8988T (cell line): ENCODE data around the gene OSBPL7.
"Not testable (repeated sequence)": the region's sequence is repeated elsewhere in the genome, so short reads cannot be mapped to it uniquely, and the experiment has no call there.

ENCODE experiments used
- DNase-seq: peaks from one replicate; pipeline ENCODE4 v3.0.0; 2011

Gene OSBPL7

DNA sequence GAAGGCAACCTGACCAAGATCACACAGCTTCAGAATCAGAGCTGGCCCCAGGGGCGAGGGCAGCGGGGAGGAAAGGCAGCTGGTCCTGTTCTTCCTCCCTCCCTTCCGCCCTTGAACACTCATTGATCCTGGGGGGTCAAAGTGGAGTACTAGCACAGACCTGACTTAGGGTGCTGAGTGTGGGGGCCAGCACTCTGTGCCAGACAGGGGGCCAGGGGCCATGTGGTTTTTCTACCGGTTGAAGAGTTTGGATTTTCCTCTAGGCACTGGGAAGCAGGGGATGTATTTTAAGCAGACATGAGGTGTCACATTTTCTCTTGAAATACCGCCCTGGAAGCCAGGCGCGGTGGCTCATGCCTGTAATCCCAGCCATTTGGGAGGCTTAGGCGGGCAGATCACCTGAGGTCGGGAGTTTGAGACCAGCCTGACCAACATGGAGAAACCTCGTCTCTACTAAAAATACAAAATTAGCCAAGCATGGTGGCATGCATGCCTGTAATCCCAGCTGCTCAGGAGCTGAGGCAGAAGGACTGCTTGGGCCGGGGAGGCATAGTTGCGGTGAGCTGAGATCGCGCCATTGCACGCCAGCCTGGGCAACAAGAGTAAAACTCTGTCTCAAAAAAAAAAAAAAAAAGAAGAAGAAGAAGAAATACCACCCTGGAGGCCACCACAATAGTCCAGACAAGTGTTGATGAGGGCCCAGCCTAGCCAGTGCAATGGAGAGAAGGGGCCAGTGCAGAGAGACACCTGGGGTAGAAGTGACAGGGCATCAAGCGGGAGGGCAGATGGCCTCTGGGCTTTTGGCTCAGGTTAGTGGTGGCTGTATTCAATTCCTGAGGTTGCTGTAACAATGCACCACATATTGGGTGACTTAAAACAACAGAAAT is 15.3 kb downstream of the OSBPL7 start:
- DNase-seq: no peak

DNA sequence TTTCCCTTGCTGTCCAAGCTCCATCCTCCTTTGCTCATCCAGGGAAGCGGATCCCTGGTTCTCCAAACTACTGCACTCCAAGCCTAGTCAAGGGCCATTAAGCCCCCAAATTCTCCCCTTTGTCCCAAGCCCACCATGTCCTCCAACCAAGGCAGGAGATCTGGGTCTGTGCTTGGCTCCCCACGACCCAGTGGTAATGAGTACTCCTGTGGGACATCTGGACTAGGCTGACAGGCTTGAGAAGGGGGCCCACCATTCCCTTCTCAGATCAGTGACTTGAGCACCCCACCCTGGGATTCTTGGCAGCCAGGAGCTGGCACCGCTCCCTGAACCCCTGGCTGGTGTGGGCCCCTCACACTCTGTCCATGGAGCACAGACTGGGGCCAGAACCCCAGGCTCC is 17.1 kb downstream of the OSBPL7 start:
- DNase-seq: no peak

DNA sequence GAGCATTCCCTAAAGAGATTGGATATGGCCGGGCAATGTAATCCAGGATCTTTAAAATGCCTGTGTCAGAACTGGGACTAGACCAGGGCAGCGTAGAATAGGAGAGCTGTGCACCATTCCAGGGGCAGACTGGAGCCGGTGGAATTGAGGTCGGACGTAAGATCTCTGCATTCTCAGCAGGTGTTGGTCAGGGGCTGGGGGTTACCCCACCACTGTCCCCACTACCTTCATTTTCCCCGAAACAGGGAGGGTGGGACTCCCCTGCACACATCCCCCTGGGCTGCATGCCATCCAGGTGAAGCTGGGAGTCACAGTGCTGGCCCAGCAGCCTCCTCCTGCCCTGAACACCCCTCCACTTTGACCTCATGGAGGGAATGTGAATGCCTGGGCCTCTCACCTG is 17.8 kb downstream of the OSBPL7 start:
- no peak for DNase-seq

DNA sequence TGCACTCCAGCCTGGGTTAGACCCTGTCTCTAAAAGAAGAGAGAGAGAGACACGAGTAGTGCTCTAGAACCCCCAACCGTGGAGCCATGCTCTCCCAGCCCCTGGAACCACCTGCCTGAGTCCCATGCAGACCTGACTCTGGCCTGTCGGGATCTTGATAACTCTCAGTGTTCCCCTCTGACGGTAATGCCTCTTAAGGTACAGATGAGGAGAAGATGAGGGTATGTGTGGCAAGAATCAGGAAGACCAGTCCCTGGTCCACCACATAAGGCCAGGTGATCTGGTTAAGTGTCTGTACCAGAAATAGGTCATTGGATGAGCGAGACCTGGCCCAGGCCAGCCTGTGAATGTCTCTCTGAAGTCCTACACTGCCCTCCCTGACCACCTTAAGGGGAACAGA is 18.4 kb downstream of the OSBPL7 start:
- no peak for DNase-seq

DNA sequence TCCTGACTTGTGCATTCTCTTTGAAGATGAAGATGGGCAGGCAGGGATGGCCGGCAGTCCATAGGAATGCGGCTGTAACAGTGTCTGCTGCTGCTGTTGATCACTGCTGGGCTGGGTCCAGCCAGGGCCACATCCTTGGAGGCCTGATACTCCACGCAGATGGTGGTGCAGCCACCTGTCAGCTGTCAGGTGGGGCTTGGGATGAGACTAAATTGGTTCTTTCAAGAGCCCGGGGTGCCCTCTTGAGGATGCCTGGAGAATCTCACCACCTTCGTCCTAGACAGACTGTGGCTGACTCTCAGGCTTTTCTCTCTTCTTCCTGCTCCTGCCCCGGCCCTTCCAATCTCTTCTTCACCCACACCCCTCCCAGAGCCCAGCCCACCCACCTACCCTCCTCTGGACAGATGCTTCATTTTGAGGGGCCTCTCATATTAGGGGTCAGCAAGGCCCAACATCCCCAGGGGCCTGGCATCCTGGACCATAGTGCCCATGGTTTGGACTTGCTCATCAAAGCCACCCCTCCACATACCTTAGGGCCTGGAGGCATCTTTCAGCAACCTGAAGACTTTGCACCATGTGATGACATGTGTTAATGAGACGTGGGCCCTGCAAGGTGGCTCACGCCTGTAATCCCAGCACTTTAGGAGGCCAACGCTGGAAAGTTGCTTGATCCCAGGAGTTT is 19.1 kb downstream of the OSBPL7 start:
- DNase-seq: peak; percentile 92

DNA sequence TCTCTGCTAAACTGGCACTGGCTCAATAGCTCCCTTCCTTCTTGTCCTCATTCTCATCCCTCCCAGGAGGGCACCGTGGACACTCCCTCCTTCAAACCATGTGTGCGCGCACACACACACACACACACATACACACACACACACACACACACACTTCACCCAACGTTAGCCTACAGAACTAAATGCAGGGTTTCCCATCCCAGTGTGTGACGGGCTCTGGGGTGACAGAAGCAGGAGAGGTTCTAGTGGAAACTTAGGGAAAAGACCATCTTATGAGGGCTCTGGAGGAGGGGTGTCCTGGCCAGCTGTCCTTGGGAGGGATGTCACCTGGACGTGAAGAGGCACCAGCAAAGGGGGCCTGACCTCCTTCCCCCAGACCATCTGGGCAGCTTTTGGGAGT is 19.7 kb downstream of the OSBPL7 start:
- no peak for DNase-seq

DNA sequence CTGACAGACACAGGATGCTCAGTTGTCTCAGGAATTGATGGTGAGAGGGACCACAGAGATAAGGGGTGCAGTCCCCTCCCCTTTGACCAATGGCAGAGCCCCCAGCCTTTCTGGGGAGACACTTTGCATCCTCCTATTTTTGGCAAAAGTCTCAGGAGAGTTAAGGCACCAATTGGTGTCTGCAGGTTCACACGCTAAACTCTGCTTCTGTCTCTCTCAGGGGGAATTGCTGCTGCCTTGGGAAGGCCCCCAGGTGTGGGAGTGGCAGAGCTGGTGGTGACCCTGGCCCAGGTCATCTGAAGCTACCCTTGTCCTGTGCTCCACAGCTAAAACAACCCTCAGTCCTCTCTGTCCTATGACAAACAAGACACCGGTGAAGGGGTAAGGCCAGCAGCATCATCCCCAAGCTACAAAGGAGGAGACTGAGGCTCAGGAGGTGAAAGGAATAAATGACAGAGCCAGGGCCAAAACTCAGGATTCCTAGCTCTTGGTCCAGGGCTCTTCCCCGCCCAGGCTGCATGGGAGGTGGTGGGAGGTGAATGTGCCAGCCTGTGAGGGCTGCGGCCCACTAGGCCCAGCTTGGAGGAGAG is 20.3 kb downstream of the OSBPL7 start:
- DNase-seq: no peak

DNA sequence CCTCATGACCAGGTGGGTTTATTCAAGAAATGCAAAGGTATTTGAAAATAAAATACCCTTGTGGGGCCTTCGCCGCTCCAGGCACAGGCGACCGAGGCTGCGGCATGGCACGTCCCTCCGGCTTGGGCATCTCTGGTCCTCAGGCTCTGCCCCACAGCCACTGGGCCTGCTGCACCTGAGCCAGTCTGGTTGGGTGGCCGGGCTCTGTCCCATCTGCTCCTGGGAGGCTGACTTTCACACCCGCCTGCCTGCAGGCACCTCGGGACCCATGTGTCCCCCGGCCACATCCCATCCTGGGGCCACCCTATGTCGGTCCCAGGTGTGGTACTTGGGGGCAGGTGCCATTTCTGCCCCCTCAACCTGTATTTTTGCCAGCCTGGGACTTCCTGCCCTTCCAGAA is 20.9 kb downstream of the OSBPL7 start:
- DNase-seq: no peak

DNA sequence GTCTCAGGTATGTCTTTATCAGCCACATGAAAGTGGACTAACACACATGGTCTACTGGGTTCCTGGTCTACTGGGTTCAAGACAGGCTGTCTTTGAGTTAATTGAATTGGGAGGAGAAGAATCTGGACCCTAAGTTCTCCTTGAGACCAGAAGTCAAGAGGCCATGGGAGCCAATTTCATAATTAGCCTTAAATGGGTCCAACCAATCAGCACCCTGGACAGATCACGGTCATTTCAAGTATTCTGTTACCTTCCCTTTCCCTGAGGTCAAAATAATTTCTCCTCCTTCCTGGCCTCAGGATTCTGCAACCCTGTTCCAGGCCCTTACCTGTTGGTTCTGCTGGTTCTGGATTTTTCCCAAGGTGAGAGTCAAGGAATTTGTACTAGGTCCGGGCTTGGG is 23.8 kb downstream of the OSBPL7 start:
- no peak for DNase-seq

DNA sequence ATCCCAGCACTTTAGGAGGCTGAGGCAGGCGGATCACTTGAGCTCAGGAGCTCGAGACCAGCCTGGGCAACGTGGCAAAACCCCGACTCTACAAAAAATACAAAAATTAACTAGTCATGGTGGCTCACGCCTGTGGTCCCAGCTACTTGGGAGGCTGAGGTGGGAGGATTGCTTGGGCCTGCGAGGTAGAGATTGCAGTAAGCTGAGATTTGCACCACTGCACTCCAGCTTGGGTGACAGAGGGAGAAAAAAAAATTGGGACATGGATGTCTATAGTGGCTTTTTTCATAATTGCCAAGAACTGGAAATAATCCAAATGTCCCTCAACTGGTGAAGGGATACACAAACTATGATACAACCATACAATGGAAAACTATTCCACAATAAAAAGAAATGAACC is 28.6 kb downstream of the OSBPL7 start:
- no peak for DNase-seq

DNA sequence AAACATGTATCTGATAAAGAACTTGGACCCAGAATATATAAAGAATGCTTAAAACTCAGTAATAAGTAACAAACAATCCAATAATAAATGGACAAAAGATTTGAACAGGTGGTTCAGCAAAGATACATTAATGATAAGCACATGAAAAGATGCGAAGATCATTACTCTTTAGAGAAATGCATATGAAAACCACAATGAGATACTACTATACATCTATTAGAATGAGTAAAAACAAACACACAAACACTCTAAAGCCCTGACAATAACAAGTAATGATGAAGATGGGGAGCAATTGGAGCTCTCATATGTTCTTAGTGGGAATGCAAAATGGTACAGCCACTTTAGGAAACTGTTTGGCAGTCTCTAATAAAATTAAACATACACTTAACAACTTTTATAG is 29.1 kb downstream of the OSBPL7 start:
- no peak for DNase-seq

DNA sequence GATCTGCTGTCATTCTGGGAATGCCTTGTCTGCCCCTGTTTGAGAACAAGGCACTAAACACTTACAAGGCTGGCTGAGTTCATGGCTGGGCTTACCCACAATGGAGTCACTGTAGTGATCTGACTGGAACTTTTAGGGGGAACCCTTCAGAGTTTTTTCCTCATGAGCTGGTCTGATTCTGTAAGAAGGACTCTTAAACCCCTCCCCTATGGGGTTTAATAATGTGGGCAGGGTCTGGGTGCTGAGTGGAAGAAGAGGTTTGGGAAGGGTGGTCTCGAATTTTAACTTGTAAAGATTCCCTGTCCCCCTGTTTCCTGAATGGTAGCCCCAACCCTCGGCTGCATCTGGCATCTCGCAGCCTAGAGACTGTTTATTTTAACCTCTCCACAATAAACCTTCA is 30.6 kb downstream of the OSBPL7 start:
- no peak for DNase-seq

DNA sequence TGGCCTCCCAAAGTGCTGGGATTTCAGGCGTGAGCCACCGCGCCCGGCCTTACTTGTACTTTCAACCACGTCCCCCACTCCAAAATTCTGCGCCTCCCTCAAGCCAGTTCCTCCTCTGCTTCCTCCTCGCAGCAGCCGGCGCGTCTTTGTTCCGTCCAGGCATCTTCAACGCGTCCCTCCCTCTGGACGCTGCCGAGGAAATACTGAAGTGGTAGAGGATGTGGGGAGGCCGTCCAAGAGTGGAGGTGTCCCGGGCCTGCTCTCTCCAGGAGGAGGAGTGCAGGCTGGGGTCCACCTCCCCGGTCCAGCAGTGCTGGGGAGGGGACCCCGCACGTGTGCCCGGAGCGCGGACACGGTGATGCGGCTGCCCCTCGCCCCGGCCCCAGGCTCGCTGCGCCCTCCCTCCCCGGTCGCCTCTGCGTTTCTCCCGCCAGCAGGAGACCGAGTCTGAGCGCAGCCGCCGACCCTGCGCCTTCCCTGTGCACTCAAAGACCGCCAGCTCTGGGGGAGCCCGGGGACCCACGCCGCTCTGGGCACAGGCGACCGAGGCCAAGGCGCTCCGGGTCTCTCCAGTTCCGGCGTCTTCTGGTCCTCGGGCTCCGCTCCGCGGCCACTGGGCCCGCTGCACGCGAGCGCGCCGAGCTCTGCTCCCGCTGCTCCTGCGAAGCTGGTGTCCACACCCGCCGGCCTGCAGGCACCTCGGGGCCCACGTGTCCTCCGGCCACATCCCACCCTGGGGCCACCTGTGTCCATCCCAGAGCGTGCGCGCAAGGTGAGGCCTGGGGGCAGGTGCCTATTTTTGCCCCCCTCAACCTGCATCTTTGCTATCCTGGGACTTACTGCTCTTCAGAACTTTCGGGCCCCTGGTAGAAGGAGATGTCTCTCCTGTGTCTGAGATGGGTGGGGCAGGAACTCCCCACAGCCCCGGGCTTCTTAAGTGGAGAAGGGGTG is 31.7 kb downstream of the OSBPL7 start:
- DNase-seq: peak; percentile 95

DNA sequence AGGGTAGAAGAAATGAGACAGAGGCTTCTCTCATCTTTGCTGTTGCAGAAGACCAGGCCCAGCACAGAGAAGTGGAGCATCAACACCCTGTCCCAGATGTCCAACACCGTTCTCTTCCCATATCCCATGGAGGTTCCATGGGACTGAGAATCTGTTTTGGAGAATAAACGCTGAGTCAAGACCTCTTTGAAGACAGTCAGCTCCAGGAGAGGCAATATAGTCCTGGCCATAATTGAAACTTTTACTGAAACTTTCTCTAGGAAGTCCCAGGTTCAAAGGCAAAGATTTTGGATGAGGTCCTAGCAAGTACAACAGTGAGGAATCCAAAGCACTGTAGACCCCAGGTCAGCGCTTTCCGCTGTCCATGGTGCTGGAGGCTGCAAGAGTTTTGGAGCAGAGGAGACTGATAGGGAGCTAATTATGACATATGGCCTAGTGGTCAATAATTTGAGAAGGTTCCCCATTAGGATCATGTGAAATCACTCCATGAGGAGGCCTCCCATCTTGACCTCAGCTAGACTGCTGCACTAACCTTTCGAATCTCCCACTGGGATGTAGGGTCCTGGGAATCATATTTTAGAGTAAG is 36.0 kb downstream of the OSBPL7 start:
- DNase-seq: no peak

DNA sequence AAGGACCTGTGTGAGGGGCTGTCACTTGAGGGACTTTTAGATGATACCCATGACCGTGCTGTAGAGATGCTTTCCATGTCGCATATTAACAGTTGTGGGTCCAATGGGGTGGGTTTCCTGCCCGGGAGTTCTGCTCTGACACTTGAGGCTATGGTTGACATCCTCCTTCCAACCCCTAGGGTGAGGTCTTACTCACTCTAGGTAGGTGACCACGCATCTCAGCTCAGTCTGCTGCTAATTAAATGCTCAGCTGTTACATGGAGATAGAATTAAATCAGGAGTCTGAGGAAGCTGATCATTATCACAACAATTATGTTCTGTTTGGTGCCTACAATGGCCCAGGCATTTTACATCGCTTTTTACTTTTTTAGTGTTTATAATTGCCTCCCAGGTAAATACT is 40.2 kb downstream of the OSBPL7 start:
- DNase-seq: no peak

DNA sequence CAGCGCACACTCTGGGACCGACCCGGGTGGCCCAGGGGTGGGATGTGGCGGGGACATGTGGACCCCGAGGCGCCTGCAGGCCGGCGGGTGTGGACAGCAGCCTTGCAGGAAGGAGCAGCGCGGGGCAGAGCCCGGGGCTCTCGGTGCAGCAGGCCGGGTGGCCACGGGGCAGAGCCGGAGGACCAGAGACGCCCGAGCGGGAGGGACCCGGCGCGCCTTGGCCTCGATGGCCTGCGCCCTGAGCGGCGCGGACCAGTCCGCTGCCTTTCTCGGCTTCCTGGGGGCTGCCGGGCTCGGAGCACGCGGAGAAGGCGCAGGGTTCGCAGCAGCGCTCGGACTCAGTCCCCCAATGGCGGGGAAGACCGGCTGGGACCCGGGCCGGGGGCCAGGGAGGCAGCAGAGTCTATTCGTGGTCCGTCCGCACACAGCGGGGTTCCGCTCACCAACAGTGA is 43.4 kb downstream of the OSBPL7 start:
- no peak for DNase-seq

DNA sequence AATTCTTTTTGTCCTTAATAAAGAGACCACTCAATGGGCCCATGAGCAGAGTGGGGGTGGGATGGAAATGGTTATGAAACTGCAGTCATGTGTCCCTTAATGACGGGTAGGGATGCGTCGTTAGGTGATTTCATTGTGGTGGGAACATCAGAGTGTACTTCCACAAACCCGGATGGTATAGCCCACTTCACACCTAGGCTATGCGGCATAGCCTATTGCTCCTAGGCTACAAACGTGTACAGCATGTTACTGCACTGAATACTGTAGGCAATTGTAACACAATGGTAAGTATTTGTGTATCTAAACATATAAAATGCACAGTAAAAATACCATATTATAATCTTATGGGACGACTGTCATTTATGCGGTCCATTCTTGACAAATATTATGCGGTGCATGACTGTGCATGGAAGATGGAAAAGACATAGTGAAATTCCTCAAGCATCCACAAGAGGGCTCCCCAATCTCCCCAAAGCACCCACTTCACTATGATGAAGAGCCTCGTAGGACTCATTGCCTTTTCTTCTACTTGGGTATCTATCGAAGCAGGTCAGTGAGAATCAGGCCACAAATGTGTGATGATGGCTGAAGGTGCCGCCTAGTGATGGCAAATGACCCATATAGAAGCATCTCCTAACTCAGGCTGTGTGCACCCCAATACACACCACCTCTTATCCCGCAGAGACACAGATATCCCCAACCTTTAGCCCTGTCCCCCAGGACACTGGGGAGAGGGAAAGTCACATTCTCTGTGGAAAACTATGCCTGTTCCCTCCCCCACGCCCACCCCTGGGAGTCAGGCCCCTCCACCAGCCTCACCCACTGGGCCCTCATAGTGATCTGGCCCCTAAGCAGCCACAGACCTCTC is 45.0 kb downstream of the OSBPL7 start:
- DNase-seq: peak; percentile 86

DNA sequence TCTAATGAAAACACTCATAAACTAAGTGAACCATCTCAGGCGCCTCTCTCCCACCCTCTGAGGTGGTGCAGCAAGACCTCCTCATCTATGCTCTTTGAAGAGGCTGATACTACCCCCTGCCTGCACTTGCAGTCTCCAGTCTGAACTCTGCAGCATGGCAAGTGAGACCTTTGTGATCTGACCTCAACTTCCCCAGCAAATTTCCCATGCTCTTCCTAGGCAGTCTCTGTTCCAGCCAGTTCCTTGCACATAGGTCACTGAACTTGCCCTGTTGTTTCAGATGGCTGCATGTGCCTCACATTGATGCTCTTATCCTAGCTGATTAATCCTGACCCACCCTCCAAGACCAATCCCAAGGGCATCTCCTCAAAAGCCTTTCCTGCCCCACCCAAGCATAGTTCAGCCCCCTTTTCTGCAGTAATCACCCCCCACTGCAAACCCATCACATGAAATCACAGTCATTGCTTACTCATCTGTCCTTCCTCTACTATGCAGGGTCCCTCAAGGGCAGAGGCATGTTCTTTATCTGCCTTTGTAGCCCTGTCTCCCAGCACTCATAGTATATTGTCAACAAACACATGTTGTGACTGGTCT is 46.5 kb downstream of the OSBPL7 start:
- no peak for DNase-seq

DNA sequence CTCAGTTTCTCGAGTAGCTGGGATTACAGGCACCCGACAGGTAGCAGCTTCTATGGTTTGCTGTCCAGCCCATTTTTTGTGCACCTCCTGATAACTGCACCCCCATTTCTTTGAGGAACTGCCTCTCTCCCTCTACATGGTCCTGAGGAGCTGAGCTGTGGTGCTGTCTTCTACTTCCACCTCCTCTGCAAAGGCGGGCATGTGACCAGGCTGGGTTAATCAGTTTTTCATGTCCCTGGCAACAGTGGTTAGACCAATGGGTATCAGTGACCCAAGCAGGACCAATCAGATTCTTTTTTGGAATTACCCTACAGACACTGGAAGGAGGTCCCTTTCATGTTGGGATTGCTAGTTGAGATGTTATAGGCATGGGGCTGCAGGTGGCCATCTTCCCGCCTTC is 47.3 kb downstream of the OSBPL7 start:
- DNase-seq: no peak

DNA sequence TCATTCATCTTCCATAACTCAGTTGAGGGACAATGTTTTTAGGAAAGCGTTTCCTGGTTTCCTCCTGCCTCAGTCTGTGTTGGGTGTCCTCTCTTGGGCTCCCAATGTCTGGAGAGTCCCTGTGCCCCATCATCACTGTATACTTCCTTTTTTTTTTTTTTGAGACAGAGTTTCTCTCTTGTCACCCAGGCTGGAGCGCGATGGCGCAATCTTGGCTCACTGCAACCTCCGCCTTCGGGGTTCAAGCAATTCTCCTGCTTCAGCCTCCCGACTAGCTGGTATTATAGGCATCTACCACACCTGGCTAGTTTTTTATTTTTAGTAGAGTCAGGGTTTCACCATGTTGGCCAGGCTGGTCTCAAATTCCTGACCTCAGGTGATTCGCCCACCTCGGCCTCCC is 47.9 kb downstream of the OSBPL7 start:
- not testable (repeated sequence) for DNase-seq
